Measurements from ENCODE around the gene ELP6. TPM values are rescaled to one million over a fixed set of nuclear protein-coding genes. Genes with fewer than 3 reads are reported as not detected.

The ELP6 gene
- total RNA-seq, 1 donor from 2014 or later = 60.4 TPM

- Mint-ChIP-seq H3K4me1 (peaks cover 17% of the 10 kb centered on the region), H3K27me3 (ENCODE audit: low read depth) (no peaks in the 10 kb centered on the region), H3K9me3 (no peaks in the 10 kb centered on the region), H3K36me3 (ENCODE audit: low read depth) (no peaks in the 10 kb centered on the region), H3K27ac (ENCODE audit: unreplicated experiment) (peak overlapping the region; percentile 62), H3K4me3 (no peak overlapping the region)
- no peak for TF ChIP-seq CTCF (conservative IDR thresholded peaks at IDR 0.05)
- no peak for DNase-seq (ENCODE audit: low read depth, low spot score)
Observed at GRCh38 chr3:47541583-47542108, 28.1 kb upstream of the ELP6 start.

- Mint-ChIP-seq H3K27me3 (ENCODE audit: low read depth) (no peaks in the 10 kb centered on the region), H3K4me3 (no peak overlapping the region), H3K27ac (ENCODE audit: unreplicated experiment) (no peak overlapping the region), H3K4me1 (peaks cover 17% of the 10 kb centered on the region), H3K36me3 (ENCODE audit: low read depth) (no peaks in the 10 kb centered on the region), H3K9me3 (no peaks in the 10 kb centered on the region)
- no peak for TF ChIP-seq CTCF (conservative IDR thresholded peaks at IDR 0.05)
- DNase-seq (ENCODE audit: low read depth, low spot score) = no peak
Observed at GRCh38 chr3:47540281-47540680, 26.8 kb upstream of the ELP6 start.

- Mint-ChIP-seq H3K27me3 (ENCODE audit: low read depth) (no peaks in the 10 kb centered on the region), H3K27ac (ENCODE audit: unreplicated experiment) (peak overlapping the region; percentile 75), H3K36me3 (ENCODE audit: low read depth) (no peaks in the 10 kb centered on the region), H3K4me1 (peaks cover 13% of the 10 kb centered on the region), H3K9me3 (no peaks in the 10 kb centered on the region), H3K4me3 (no peak overlapping the region)
- no peak for DNase-seq (ENCODE audit: low read depth, low spot score)
- no peak for TF ChIP-seq CTCF (conservative IDR thresholded peaks at IDR 0.05)
Observed at GRCh38 chr3:47536967-47537366, 23.5 kb upstream of the ELP6 start.

- no peaks in the 10 kb centered on the region for H3K27me3 Mint-ChIP-seq (ENCODE audit: low read depth)
- no peaks in the 10 kb centered on the region for H3K9me3 Mint-ChIP-seq
- no peak overlapping the region for H3K4me3 Mint-ChIP-seq
- H3K4me1 Mint-ChIP-seq = peaks cover 7% of the 10 kb centered on the region
- no peak for TF ChIP-seq CTCF (conservative IDR thresholded peaks at IDR 0.05)
- H3K27ac Mint-ChIP-seq (ENCODE audit: unreplicated experiment) = peak overlapping the region; percentile 35
- no peaks in the 10 kb centered on the region for H3K36me3 Mint-ChIP-seq (ENCODE audit: low read depth)
- DNase-seq (ENCODE audit: low read depth, low spot score) = no peak
Observed at GRCh38 chr3:47536221-47536891, 22.8 kb upstream of the ELP6 start.

- Mint-ChIP-seq H3K4me1 (peaks cover 7% of the 10 kb centered on the region), H3K9me3 (no peaks in the 10 kb centered on the region), H3K36me3 (ENCODE audit: low read depth) (no peaks in the 10 kb centered on the region), H3K27me3 (ENCODE audit: low read depth) (no peaks in the 10 kb centered on the region), H3K4me3 (no peak overlapping the region), H3K27ac (ENCODE audit: unreplicated experiment) (no peak overlapping the region)
- DNase-seq (ENCODE audit: low read depth, low spot score) = no peak
- TF ChIP-seq CTCF (conservative IDR thresholded peaks at IDR 0.05) = no peak
Observed at GRCh38 chr3:47533996-47534454, 20.5 kb upstream of the ELP6 start.

All from neural crest cell (in vitro differentiated cells).